Measurements from ENCODE around the gene INPP5A.

INPP5A gene

GRCh38 chr10:132764108-132764507, 226.5 kb downstream of the INPP5A start:
- TF ChIP-seq CREB1 (IDR thresholded peaks at IDR 0.05; ENCODE audit: low read depth): no peak
- no peak for TF ChIP-seq NFIC (IDR thresholded peaks at IDR 0.05)
- no peak for TF ChIP-seq ZBTB7A (IDR thresholded peaks at IDR 0.05; ENCODE audit: low read depth)
- no peak for TF ChIP-seq EGR1 (IDR thresholded peaks at IDR 0.05)
- no peak for TF ChIP-seq CEBPB (IDR thresholded peaks at IDR 0.05)
- TF ChIP-seq REST (IDR thresholded peaks at IDR 0.05; ENCODE audit: low read depth): no peak
- TF ChIP-seq TCF12 (IDR thresholded peaks at IDR 0.05; ENCODE audit: low read depth): no peak

- TF ChIP-seq EGR1 (IDR thresholded peaks at IDR 0.05): no peak
- TF ChIP-seq MAX (IDR thresholded peaks at IDR 0.05): no peak
- no peak for TF ChIP-seq FOXM1 (IDR thresholded peaks at IDR 0.05; ENCODE audit: borderline replicate concordance, low read depth)
- TF ChIP-seq YY1 (IDR thresholded peaks at IDR 0.05; ENCODE audit: low read depth): no peak
- no peak for TF ChIP-seq CREB1 (IDR thresholded peaks at IDR 0.05; ENCODE audit: low read depth)
- TF ChIP-seq NFIC (IDR thresholded peaks at IDR 0.05): no peak
- TF ChIP-seq TCF12 (IDR thresholded peaks at IDR 0.05; ENCODE audit: low read depth): no peak
- no peak for TF ChIP-seq ZBTB7A (IDR thresholded peaks at IDR 0.05; ENCODE audit: low read depth)
- no peak for TF ChIP-seq CEBPB (IDR thresholded peaks at IDR 0.05)
Measured at GRCh38 chr10:132765435-132765834, 227.8 kb downstream of the INPP5A start.

- no peak for TF ChIP-seq ZBTB7A (IDR thresholded peaks at IDR 0.05; ENCODE audit: low read depth)
- TF ChIP-seq EGR1 (IDR thresholded peaks at IDR 0.05): no peak
- no peak for TF ChIP-seq CEBPB (IDR thresholded peaks at IDR 0.05)
- no peak for TF ChIP-seq MAX (IDR thresholded peaks at IDR 0.05)
- TF ChIP-seq TEAD4 (IDR thresholded peaks at IDR 0.05): no peak
- no peak for TF ChIP-seq USF1 (IDR thresholded peaks at IDR 0.05)
- no peak for TF ChIP-seq TAF1 (IDR thresholded peaks at IDR 0.05; ENCODE audit: low read depth)
- no peak for TF ChIP-seq EP300 (IDR thresholded peaks at IDR 0.05; ENCODE audit: borderline replicate concordance)
- TF ChIP-seq CREB1 (IDR thresholded peaks at IDR 0.05; ENCODE audit: low read depth): no peak
- TF ChIP-seq RAD21 (IDR thresholded peaks at IDR 0.05; ENCODE audit: low read depth): no peak
- TF ChIP-seq TCF12 (IDR thresholded peaks at IDR 0.05; ENCODE audit: low read depth): no peak
- no peak for TF ChIP-seq YY1 (IDR thresholded peaks at IDR 0.05; ENCODE audit: low read depth)
- TF ChIP-seq REST (IDR thresholded peaks at IDR 0.05; ENCODE audit: low read depth): no peak
- TF ChIP-seq FOXM1 (IDR thresholded peaks at IDR 0.05; ENCODE audit: borderline replicate concordance, low read depth): no peak
- TF ChIP-seq NFIC (IDR thresholded peaks at IDR 0.05): no peak
Measured at GRCh38 chr10:132766291-132766690, 228.7 kb downstream of the INPP5A start.

GRCh38 chr10:132768346-132769248, 231.0 kb downstream of the INPP5A start:
- no peak for TF ChIP-seq CEBPB (IDR thresholded peaks at IDR 0.05)
- no peak for TF ChIP-seq MAX (IDR thresholded peaks at IDR 0.05)
- no peak for TF ChIP-seq RAD21 (IDR thresholded peaks at IDR 0.05; ENCODE audit: low read depth)
- no peak for TF ChIP-seq NFIC (IDR thresholded peaks at IDR 0.05)
- TF ChIP-seq EGR1 (IDR thresholded peaks at IDR 0.05): no peak
- TF ChIP-seq USF1 (IDR thresholded peaks at IDR 0.05): no peak
- TF ChIP-seq REST (IDR thresholded peaks at IDR 0.05; ENCODE audit: low read depth): no peak
